C4-2B (cell line): ENCODE results near the gene CD84.

Source experiments
- ZFX ChIP-seq: fragments of 450-650 bp; IDR thresholded peaks from 2 replicates; pipeline ENCODE4 v1.6.1; 2017
- TF ChIP-seq, protein P1 (sequence below): fragments of 450-650 bp; conservative IDR thresholded peaks from 2 replicates; pipeline ENCODE4 v1.5.1; 2017; ENCODE audit warnings: mild to moderate bottlenecking

DNA sequence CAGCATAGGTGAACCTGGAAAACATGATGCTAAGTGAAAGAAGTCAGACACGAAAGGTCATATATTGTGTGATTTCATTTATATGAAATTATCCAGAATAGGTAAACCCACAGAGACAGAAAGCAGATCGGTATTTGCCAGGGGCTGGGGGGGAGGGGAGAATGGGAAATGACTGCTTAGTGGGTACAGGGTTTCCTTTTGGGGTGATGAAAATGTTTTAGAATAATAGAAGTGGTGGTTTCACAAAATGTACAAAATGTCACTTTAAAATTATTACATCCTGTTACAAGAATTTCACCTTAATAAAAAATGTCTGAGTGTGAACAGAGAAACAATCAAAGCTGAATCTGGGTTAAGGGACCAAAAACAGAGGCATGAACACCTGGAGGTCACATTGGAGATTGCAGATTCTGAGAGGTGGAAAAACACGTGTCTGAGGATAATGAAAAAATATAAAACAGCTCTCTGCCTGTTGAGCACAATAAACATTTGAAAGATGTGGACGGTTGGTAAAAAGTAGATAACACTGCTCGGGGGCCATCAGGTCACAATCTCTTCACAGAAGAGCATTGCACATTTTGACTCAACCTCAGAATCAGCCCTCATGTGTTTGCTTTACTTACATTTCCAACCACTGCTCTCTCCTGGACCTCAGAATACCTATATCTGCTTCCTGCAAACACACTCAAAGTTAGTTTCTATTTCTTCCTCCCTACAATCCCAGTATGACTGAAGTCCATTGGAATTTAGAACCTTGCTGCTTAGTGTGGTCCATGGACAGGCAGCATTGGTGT is 59.5 kb downstream of the CD84 start:
- TF ChIP-seq, protein P1, sequence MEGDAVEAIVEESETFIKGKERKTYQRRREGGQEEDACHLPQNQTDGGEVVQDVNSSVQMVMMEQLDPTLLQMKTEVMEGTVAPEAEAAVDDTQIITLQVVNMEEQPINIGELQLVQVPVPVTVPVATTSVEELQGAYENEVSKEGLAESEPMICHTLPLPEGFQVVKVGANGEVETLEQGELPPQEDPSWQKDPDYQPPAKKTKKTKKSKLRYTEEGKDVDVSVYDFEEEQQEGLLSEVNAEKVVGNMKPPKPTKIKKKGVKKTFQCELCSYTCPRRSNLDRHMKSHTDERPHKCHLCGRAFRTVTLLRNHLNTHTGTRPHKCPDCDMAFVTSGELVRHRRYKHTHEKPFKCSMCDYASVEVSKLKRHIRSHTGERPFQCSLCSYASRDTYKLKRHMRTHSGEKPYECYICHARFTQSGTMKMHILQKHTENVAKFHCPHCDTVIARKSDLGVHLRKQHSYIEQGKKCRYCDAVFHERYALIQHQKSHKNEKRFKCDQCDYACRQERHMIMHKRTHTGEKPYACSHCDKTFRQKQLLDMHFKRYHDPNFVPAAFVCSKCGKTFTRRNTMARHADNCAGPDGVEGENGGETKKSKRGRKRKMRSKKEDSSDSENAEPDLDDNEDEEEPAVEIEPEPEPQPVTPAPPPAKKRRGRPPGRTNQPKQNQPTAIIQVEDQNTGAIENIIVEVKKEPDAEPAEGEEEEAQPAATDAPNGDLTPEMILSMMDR = no peak; the same call in 1 of the 2 replicates
- TF ChIP-seq ZFX = no peak
